HG03039 (cell line): ENCODE measurements around the gene BCAS3.

Experiments
- ATAC-seq: cut with Tn5 transposase; IDR thresholded peaks from one replicate; pipeline ENCODE4 v1.9.1; 2021; ENCODE audit warnings: mild to moderate bottlenecking, moderate library complexity; ENCODE audit not compliant: unreplicated experiment

Gene BCAS3

DNA sequence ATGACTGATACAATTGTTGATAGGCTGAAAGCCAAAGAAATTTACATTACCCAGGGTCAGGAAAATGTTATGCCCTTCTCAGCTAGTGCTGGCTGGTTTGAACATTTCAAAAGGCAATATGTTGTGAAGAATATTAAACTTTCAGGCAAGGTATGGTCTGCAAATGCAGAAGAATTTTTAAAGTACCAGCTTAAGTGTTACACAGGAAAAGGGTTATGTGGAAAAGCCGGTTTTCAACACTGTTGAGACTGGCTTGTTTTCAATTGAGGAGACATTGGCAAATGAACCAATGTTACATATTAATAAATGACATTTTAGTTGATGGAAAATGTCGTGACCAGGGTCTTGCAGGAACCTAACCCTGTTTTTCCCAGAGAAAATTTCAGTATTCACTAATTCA, 506.1 kb downstream of the BCAS3 start:
- ATAC-seq: no peak

DNA sequence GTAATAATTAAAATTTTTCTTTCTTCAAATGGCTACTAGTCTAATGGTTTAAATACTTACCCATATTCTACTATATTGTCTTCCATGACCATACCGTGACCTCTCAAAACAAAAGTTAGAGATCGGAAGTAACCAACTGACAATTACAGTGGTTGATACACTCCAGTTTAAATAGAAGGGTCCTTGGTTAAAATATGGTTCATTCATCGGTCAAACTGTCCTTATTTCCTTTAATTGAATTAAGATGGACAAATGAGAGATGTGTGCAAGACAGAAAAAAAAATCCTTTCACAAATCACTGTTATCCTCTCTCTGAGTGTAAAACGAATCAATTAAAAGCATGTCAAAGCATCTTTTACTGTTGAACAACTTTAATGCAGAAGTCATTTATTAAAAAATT, 507.7 kb downstream of the BCAS3 start:
- no peak for ATAC-seq

DNA sequence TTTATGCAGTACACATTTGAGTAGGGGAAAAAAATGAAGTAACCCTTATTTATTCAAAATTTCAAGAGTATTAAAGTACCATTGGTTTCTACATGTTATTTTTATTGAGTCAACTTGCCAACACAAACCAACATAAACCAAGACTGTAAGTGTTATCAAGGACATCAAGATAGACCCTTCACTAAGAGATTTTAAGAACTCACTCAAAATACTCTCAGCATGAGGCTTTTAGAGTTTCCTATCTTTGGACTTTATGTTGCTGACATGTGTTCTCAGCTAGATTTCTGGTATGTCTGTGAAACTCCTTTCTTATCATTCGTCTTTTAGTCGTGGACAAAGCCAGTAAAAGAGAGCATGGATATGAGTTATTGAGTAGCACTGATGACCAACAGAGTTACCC, 509.4 kb downstream of the BCAS3 start:
- ATAC-seq: no peak

- ATAC-seq: no peak
Observed at GRCh38 chr17:61188081-61188480, 510.4 kb downstream of the BCAS3 start.

GRCh38 chr17:61189968-61190367, 512.3 kb downstream of the BCAS3 start:
- ATAC-seq: no peak

DNA sequence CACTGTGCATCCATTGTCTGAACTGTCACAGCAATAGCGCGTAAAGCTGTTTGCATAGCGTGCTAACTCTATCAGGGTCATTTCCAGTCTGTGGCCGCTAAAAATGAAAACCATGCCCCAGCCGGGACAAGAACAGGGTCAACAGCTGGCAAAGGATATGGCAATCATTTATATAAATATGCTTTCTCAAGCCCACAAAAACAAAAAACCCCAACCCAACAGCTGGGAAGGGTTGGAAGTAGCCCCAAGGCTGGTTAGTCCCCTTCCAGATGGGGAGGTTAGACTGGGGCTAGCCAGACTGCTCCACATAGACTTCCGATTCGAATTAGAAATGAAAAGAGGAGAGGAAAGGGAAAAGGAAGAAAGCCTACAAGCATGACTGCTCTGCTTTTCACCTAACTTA, 518.7 kb downstream of the BCAS3 start:
- ATAC-seq: no peak

DNA sequence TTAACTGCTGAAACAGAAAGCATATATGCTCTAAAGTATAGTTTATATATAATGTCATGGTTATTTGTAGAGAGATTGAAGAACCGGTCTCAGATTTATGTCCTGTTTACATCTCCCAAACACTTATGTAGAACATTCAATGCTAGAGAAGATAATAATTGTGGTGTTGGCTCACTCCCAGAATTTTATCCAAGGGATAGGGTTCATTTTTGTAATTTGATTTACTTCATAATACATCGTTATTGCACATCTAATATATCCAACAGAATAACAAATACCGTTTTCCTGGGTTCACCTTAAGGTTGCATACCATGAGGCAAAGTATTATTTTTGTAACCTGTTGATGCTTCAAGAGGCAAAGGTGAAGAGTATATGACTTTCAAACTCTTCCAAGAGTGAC, 519.1 kb downstream of the BCAS3 start:
- ATAC-seq: no peak

- ATAC-seq: no peak
Observed at GRCh38 chr17:61199431-61200338, 522.0 kb downstream of the BCAS3 start.

DNA sequence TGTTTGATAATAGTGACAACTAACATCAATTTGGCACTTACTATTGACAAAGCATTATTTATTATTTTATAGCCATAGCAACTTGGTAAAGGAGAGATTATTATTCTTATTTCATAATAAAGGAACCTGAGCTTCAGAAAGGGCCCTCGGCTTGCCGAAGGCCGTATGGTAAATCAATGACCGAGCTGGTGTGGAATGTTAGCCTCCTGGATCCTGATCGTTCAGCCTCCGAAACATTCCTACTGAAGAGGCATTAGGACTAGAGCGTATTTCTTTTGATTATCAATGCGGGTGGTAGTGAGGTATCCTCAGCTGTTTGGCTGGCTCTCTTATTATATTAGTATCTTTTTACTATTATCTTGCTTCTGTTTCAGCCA, 522.7 kb downstream of the BCAS3 start:
- no peak for ATAC-seq

- no peak for ATAC-seq
Observed at GRCh38 chr17:61201211-61201610, 523.6 kb downstream of the BCAS3 start.

DNA sequence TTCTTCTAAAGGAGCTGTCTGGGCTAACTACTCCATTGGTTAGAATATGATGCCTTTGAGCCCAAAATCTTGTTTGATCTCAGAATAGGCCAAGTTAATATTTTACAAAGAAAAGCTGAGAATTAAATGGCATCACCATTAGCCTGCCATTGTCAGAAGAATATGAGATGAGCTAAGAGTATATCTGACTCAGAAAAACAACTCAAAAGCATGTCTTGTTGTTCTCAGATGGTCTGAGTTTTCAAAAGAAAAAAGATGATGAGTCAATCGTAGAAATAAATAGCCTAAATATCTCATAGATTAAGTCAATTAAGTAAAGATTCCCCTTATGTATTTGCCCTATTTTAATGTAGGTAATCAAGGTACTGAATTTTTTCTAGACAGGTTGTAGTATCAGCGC, 524.9 kb downstream of the BCAS3 start:
- no peak for ATAC-seq

- ATAC-seq: no peak
Observed at GRCh38 chr17:61203671-61204131, 526.0 kb downstream of the BCAS3 start.

DNA sequence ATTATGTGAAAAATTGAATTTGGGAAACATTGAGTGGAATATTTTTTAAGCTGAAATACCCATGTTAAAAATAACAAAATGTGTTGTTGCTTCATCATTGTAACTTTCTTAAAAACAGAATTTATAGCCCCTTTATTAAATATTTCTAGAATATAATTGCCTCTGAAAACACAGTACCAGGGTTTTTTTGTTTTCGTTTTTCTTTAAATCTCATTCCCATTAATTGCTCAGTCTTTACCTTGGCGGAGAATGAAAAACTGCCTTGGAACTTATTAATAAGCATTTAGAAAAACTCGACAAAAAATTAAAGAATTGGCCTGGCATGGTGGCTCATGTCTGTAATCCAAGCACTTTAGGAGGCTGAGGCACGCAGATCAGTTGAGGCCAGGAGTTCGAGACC, 526.8 kb downstream of the BCAS3 start:
- no peak for ATAC-seq

DNA sequence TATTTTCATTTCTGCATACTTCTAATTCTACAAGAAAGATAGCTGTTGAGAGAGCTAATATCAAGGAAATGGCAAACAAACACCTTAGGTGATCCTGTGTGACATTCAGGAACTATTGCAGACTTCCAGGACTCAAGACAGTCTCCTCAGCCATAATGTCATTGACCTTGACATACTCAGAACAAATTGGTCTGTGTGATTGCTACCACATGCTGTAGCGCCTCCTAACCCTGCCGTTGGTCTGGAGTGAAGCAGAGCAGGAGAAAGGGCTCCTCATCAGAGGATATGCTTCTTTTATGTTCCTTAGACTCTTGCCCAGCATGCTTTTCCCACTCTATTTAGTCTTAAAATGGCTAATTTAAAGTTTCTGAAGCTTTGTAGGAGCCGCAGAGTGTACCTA, 527.8 kb downstream of the BCAS3 start:
- no peak for ATAC-seq

GRCh38 chr17:61205931-61206330, 528.3 kb downstream of the BCAS3 start:
- ATAC-seq: no peak

DNA sequence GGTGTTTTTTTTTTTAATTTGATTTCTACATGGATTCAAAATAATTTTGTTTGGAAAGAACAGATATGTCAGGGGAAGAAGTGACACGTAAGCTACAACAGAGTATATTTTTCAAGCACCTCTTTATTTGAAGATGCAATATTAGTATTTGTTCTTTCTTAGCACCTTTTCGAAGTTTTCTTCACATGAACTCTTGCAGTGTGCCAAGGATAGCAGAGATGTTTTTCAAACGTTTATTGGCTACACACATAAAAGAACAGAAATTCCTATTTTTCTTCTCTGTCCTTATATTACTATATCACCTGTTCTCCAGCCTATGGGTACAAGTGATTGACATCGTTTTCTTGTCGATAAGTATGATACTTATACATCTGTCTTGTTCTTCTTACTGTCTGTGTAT, 529.3 kb downstream of the BCAS3 start:
- no peak for ATAC-seq

GRCh38 chr17:61208301-61209105, 530.9 kb downstream of the BCAS3 start:
- ATAC-seq: no peak

GRCh38 chr17:61209106-61209439, 531.4 kb downstream of the BCAS3 start:
- ATAC-seq: no peak

- ATAC-seq: no peak
Observed at GRCh38 chr17:61209525-61209924, 531.9 kb downstream of the BCAS3 start.

- no peak for ATAC-seq
Observed at GRCh38 chr17:61211236-61211635, 533.6 kb downstream of the BCAS3 start.

DNA sequence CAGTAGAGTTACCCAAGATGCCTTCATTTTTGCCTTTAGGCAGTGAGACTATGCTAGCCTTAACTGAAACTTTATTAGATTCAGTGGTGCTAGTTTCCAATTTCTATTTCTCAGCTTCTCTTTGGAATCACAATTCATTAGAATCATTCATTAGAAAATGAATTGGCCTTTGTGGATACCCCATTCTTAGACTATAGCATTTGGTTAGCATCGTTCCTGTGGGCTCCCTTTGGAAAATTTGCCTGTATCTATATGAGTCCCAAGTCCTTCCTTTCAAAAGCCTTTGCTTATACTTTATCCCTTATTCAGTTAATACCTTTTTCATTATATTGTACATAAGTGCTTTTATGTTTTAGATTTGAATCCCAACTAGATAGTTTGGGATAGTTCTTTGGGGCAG, 535.0 kb downstream of the BCAS3 start:
- ATAC-seq: no peak

GRCh38 chr17:61214753-61215152, 537.1 kb downstream of the BCAS3 start:
- ATAC-seq: no peak
